Lung (tissue), 12 donors: Measurements from ENCODE around the gene CEMIP. TPM values are rescaled to one million over a fixed set of nuclear protein-coding genes. Genes with fewer than 3 reads are reported as not detected.

Source experiments
- ATAC-seq: fragments of 200-7000 bp; cut with Tn5 transposase; one replicate; pipeline ENCODE4 v1.9.1; 2020; ENCODE audit warnings: moderate number of reproducible peaks; ENCODE audit not compliant: insufficient read depth, low FRiP score
- DNase-seq, 3 donors: peaks; one replicate each; pipeline ENCODE4 v3.0.0-alpha.2; 2013 to 2017
- H3K27ac ChIP-seq, 2 donors: one replicate each; pipeline ENCODE4 v1.5.1; 2013; ENCODE audit warnings: mild to moderate bottlenecking in 2 of 2, moderate library complexity in 2 of 2, control low read depth in 1 of 2, inconsistent platforms in 1 of 2, low read depth in 1 of 2, low read length in 1 of 2
- H3K27me3 ChIP-seq, 3 donors: one replicate each; pipeline ENCODE4 v1.5.1; 2013; ENCODE audit warnings: low read length in 2 of 3; ENCODE audit not compliant: control insufficient read depth in 3 of 3, insufficient read depth in 3 of 3
- H3K36me3 ChIP-seq, 4 donors: one replicate each; pipeline ENCODE4 v1.5.1; 2013; ENCODE audit warnings: low read length in 4 of 4, mild to moderate bottlenecking in 1 of 4, moderate library complexity in 1 of 4; ENCODE audit not compliant: control insufficient read depth in 4 of 4, insufficient read depth in 4 of 4
- H3K4me1 ChIP-seq, 5 donors: one replicate each; pipeline ENCODE4 v1.5.1; 2013; ENCODE audit warnings: low read length in 5 of 5, mild to moderate bottlenecking in 2 of 5, moderate library complexity in 1 of 5; ENCODE audit not compliant: control insufficient read depth in 5 of 5, insufficient read depth in 5 of 5
- H3K4me3 ChIP-seq: one replicate; pipeline ENCODE4 v1.5.1; 2013; ENCODE audit warnings: mild to moderate bottlenecking, control low read depth, moderate library complexity
- H3K9ac ChIP-seq, 2 donors: one replicate each; pipeline ENCODE4 v1.5.1; 2013; ENCODE audit warnings: low read length in 2 of 2, control low read depth in 1 of 2; ENCODE audit not compliant: insufficient read depth in 1 of 2
- H3K9me3 ChIP-seq, 4 donors: one replicate each; pipeline ENCODE4 v1.5.1; 2013; ENCODE audit warnings: low read length in 3 of 4, mild to moderate bottlenecking in 1 of 4, moderate library complexity in 1 of 4; ENCODE audit not compliant: control insufficient read depth in 4 of 4, insufficient read depth in 3 of 4
- WGBS, 2 donors: extraction: QIAGEN DNeasy Blood & Tissue Kit; methylation state at CpG; one replicate each; pipeline ENCODE4 v1.1.7; 2013; 5-methylcytosine and 5-hydroxymethylcytosine counted together
- polyA plus RNA-seq, 2 donors: library from polyadenylated mRNA; stranded (reverse); fragments of 200-250 nt; gene quantifications; one replicate each; pipeline ENCODE4 v1.2.1, GENCODE V29; 2013
- total RNA-seq, 2 donors: library from RNA; depleted of rRNA in 1 of 2; stranded (reverse); fragments of >200 nt in 1 of 2; gene quantifications; one replicate each; pipeline ENCODE4 v1.2.1, GENCODE V29; 2014 to 2021
- TF ChIP-seq, protein P1 (sequence below): IDR thresholded peaks from 2 replicates; pipeline ENCODE4 v1.5.1; 2012; ENCODE audit warnings: mild to moderate bottlenecking; ENCODE audit errors: control extremely low read depth, extremely low read depth
- donor health status: control.
- donor health status: control.
- donor health status: Bipolar disorder and iron deficiency.
- donor health status: healthy.
- donor health status: DM: yes; HTN: yes; CAD: no.

Gene CEMIP
- total and polyA plus RNA-seq, 4 donors, result 1.9 to 32.0 (median 3.9) TPM

DNA sequence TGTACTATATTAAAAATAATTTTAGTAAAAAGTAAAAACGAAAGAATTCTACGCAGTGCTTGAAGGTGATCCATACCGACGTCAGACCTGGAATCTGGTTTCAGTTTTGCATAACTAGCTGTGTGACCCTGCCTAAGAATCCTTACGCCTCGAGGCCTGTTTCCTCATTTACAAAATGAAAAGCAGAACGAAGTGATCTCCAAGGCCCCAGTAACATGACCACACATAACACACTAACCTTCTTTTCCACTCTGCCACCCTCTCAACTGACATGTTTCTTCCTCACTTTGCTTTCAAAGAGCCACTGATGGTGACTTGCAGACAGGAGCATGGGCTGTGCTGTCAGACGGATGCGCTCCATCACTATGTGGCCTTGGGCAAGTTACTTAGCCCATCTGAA is 205.7 kb downstream of the CEMIP start:
- no peak for ATAC-seq
- Histone ChIP-seq H3K9ac (no peak overlapping the region), H3K27ac (peak overlapping the region in 1 of 2 donors; percentile 54)

DNA sequence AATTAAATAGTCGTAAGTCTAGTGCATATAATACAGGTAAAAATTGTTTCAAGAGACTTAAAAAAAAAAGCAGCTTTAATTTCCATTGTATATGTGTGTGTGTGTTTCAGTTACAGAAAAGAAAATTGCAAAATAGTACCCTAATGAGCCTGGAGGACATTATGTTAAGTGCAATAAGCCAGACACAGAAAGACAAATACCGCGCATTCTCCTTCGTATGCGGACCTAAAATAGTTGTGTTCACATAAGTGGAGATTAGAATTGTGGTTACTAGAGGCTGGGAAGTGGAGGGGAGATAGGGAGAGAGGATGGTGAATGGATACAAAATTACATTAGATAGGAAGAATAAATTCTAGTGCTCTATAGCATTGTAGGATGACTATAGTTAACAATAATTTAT is 206.8 kb downstream of the CEMIP start:
- peaks cover 0 to 3% (median 0%) of the 10 kb centered on the region in 4 donors for H3K36me3 ChIP-seq
- no peak overlapping the region for H3K27ac ChIP-seq
- peaks cover 0 to 17% (median 12%) of the 10 kb centered on the region in 5 donors for H3K4me1 ChIP-seq

More for the DNA sequence above, 205.7 kb downstream of the CEMIP start:
- Histone ChIP-seq H3K4me1 (peaks cover 0 to 12% (median 12%) of the 10 kb centered on the region in 5 donors), H3K4me3 (no peak overlapping the region), H3K9me3 (no peaks in the 10 kb centered on the region), H3K36me3 (peaks cover 0 to 7% (median 2%) of the 10 kb centered on the region in 4 donors), H3K27me3 (no peaks in the 10 kb centered on the region)
- TF ChIP-seq, protein P1, sequence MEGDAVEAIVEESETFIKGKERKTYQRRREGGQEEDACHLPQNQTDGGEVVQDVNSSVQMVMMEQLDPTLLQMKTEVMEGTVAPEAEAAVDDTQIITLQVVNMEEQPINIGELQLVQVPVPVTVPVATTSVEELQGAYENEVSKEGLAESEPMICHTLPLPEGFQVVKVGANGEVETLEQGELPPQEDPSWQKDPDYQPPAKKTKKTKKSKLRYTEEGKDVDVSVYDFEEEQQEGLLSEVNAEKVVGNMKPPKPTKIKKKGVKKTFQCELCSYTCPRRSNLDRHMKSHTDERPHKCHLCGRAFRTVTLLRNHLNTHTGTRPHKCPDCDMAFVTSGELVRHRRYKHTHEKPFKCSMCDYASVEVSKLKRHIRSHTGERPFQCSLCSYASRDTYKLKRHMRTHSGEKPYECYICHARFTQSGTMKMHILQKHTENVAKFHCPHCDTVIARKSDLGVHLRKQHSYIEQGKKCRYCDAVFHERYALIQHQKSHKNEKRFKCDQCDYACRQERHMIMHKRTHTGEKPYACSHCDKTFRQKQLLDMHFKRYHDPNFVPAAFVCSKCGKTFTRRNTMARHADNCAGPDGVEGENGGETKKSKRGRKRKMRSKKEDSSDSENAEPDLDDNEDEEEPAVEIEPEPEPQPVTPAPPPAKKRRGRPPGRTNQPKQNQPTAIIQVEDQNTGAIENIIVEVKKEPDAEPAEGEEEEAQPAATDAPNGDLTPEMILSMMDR, result no peak
- DNase-seq, result no peak
- 24 to 50% methylated on average over 9 of the region's 9 CpGs for WGBS, 2 donors

GRCh38 chr15:80986487-80986886 is 207.3 kb downstream of the CEMIP start:
- no peak for DNase-seq
- Histone ChIP-seq H3K27me3 (no peaks in the 10 kb centered on the region), H3K27ac (no peak overlapping the region), H3K9me3 (no peaks in the 10 kb centered on the region), H3K4me3 (no peak overlapping the region), H3K9ac (no peak overlapping the region), H3K36me3 (peaks cover 0 to 2% (median 0%) of the 10 kb centered on the region in 4 donors), H3K4me1 (peaks cover 0 to 17% (median 12%) of the 10 kb centered on the region in 5 donors)
- 97 to 98% methylated on average over 1 of the region's 1 CpG for WGBS, 2 donors
- ATAC-seq, result no peak
- TF ChIP-seq, protein P1, result no peak

More for the DNA sequence above, 206.8 kb downstream of the CEMIP start:
- Histone ChIP-seq H3K9me3 (no peaks in the 10 kb centered on the region), H3K27me3 (no peaks in the 10 kb centered on the region), H3K9ac (no peak overlapping the region), H3K4me3 (no peak overlapping the region)
- no peak for DNase-seq
- TF ChIP-seq, protein P1, result no peak
- WGBS, 2 donors, result 83 to 85% methylated on average over 5 of the region's 5 CpGs
- no peak for ATAC-seq

GRCh38 chr15:80988148-80988796 is 209.1 kb downstream of the CEMIP start:
- TF ChIP-seq, protein P1, result no peak
- WGBS, 2 donors, result 65 to 76% methylated on average over 8 of the region's 8 CpGs
- peak overlapping the region in 1 of 2 donors; percentile 15 for H3K27ac ChIP-seq
- peak overlapping the region in 1 of 2 donors; percentile 86 for H3K9ac ChIP-seq
- DNase-seq, result no peak
- H3K4me3 ChIP-seq, result peak overlapping the region; percentile 69
- H3K27me3 ChIP-seq, result no peaks in the 10 kb centered on the region
- no peaks in the 10 kb centered on the region for H3K9me3 ChIP-seq
- H3K36me3 ChIP-seq, result peaks cover 0 to 2% (median 0%) of the 10 kb centered on the region in 4 donors
- peaks cover 0 to 17% (median 12%) of the 10 kb centered on the region in 5 donors for H3K4me1 ChIP-seq
- ATAC-seq, result no peak
